CD4-positive, alpha-beta T cell (primary cell): ENCODE data around the gene MCF2L2. TPM values are rescaled to one million over a fixed set of nuclear protein-coding genes. Genes with fewer than 3 reads are reported as not detected.
A peak's percentile ranks its signal among the peaks of the same experiment; 100 is the strongest.

ENCODE experiments used
- ATAC-seq: fragments of 200-7000 bp; cut with Tn5 transposase; one replicate; pipeline ENCODE4 v1.10.0; 2022; ENCODE audit warnings: mild to moderate bottlenecking; ENCODE audit not compliant: poor library complexity
- CTCF ChIA-PET: fragments of 350-600 bp; sonication (Branson Sonifier 250); formaldehyde crosslinking; loops from one replicate; lab custom pipeline; 2021; ENCODE audit warnings: antibody characterized with exemption, inconsistent platforms; lab: Charles Lee
- POLR2A ChIA-PET: fragments of 350-600 bp; sonication (Branson Sonifier 250); formaldehyde crosslinking; loops from one replicate; lab custom pipeline; 2021; ENCODE audit warnings: antibody characterized with exemption, inconsistent platforms; lab: Charles Lee
- DNase-seq, 14 experiments: peaks; one replicate each; pipeline ENCODE4 v3.0.0-alpha.2; 2013 to 2020; ENCODE audit warnings: mixed read lengths in 2 of 14
- H3K27ac ChIP-seq, 2 donors: one replicate each; pipeline versions ENCODE4 v1.5.1 to v1.7.0; 2013; ENCODE audit warnings: low read length in 2 of 2, low read depth in 1 of 2, mild to moderate bottlenecking in 1 of 2
- H3K27me3 ChIP-seq, 2 experiments: 1 replicate in 1 of 2; 2 replicates in 1 of 2; pipeline versions ENCODE4 v1.6.1 to v1.7.0; 2013; ENCODE audit warnings: low read length in 2 of 2, control low read depth in 1 of 2, mild to moderate bottlenecking in 1 of 2, moderate library complexity in 1 of 2; ENCODE audit not compliant: insufficient read depth in 2 of 2, control insufficient read depth in 1 of 2
- H3K36me3 ChIP-seq: one replicate; pipeline ENCODE4 v1.6.1; 2013; ENCODE audit warnings: low read length, control low read depth; ENCODE audit not compliant: insufficient read depth
- H3K4me1 ChIP-seq: one replicate; pipeline ENCODE4 v1.6.1; 2013; ENCODE audit warnings: low read length, control low read depth; ENCODE audit not compliant: insufficient read depth
- H3K4me3 ChIP-seq: one replicate; pipeline ENCODE4 v1.5.1; 2013; ENCODE audit warnings: mild to moderate bottlenecking, low read length, moderate library complexity
- H3K9me3 ChIP-seq, 2 experiments: 1 replicate in 1 of 2; 2 replicates in 1 of 2; pipeline versions ENCODE4 v1.6.1 to v1.7.0; 2013; ENCODE audit warnings: low read length in 2 of 2, mild to moderate bottlenecking in 2 of 2, control low read depth in 1 of 2, moderate library complexity in 1 of 2; ENCODE audit not compliant: control insufficient read depth in 1 of 2, insufficient read depth in 1 of 2
- H3K27ac Mint-ChIP-seq: one replicate; pipeline ENCODE4 v1.8.0; 2020; ENCODE audit warnings: mixed read lengths
- H3K27me3 Mint-ChIP-seq: one replicate; pipeline ENCODE4 v1.8.0; 2021; ENCODE audit warnings: mixed read lengths
- H3K36me3 Mint-ChIP-seq: one replicate; pipeline ENCODE4 v1.8.0; 2021; ENCODE audit warnings: low read depth, mixed read lengths
- H3K4me1 Mint-ChIP-seq: one replicate; pipeline ENCODE4 v1.8.0; 2021; ENCODE audit warnings: low read depth, mixed read lengths
- H3K4me3 Mint-ChIP-seq: one replicate; pipeline ENCODE4 v1.8.0; 2020; ENCODE audit warnings: mild to moderate bottlenecking, mixed read lengths
- H3K9me3 Mint-ChIP-seq: one replicate; pipeline ENCODE4 v1.8.0; 2020; ENCODE audit warnings: mixed read lengths
- CTCF ChIP-seq: fragments of 200-600 bp; IDR thresholded peaks from one replicate; pipeline ENCODE4 v1.8.0; 2022; ENCODE audit warnings: antibody characterized with exemption, mild to moderate bottlenecking
- intact Hi-C, 2 experiments: fragments of 100-400 bp; cut with DNase I in 1 of 2; cut with micrococcal nuclease in 1 of 2; formaldehyde crosslinking; loops; one replicate each; pipeline versions ENCODE4 v1.15.1 to v1.9.0; 2023 to 2025; cut with DNase I, micrococcal nuclease
- total RNA-seq, 174 experiments: library from RNA in 2 of 174; stranded (reverse) in 2 of 174; gene quantifications; one replicate each; pipeline ENCODE4 v1.2.3 and lab custom pipeline; 2021 to 2026

The MCF2L2 gene
- total RNA-seq, 2 experiments from 2014 or later = 3.8 to 4.1 TPM

GRCh38 chr3:183447206-183448001 is 19.0 kb upstream of the MCF2L2 start:
- Histone ChIP-seq H3K4me1 (peaks cover 6% of the 10 kb centered on the region), H3K27ac (no peak overlapping the region), H3K27me3 (no peaks in the 10 kb centered on the region), H3K9me3 (peaks cover 0 to 18% of the 10 kb centered on the region in 2 experiments), H3K36me3 (no peaks in the 10 kb centered on the region), H3K4me3 (peak overlapping the region; percentile 90)
- Mint-ChIP-seq H3K36me3 (peaks cover 8% of the 10 kb centered on the region), H3K27me3 (no peaks in the 10 kb centered on the region), H3K4me1 (peaks cover 19% of the 10 kb centered on the region), H3K9me3 (peaks cover 11% of the 10 kb centered on the region), H3K27ac (peak overlapping the region; percentile 29), H3K4me3 (peak overlapping the region; percentile 89)
- CTCF ChIA-PET = interaction anchor here (1.3 kb wide), 1 partner anchor 19 kb away, joined by 3 read pairs; the partner anchor contains the start of gene MCF2L2
- ATAC-seq (peak; percentile 79), DNase-seq (peak; percentile 32 to 80 (median 50))
- POLR2A ChIA-PET = interaction anchor here (0.6 to 1.0 kb wide), 3 partner anchors 19 to 1923 kb away, joined by 3 to 7 read pairs (median 6); partner anchors contain the start of genes KLHL24 and MCF2L2
- intact Hi-C loops = no loop called here
- TF ChIP-seq CTCF = no peak

GRCh38 chr3:183446838-183447205 is 18.4 kb upstream of the MCF2L2 start:
- ATAC-seq (no peak), DNase-seq (no peak)
- H3K27me3 Mint-ChIP-seq = no peaks in the 10 kb centered on the region
- intact Hi-C loops = no loop called here
- H3K9me3 Mint-ChIP-seq = peaks cover 11% of the 10 kb centered on the region
- H3K27ac Mint-ChIP-seq = no peak overlapping the region
- H3K27ac ChIP-seq = no peak overlapping the region
- POLR2A ChIA-PET = no interaction called here
- peaks cover 19% of the 10 kb centered on the region for H3K4me1 Mint-ChIP-seq
- H3K4me1 ChIP-seq = peaks cover 6% of the 10 kb centered on the region
- H3K4me3 Mint-ChIP-seq = peak overlapping the region; percentile 89
- H3K27me3 ChIP-seq = no peaks in the 10 kb centered on the region
- CTCF ChIA-PET = interaction anchor here (1.3 kb wide), 1 partner anchor 19 kb away, joined by 3 read pairs; the partner anchor contains the start of gene MCF2L2
- H3K36me3 Mint-ChIP-seq = peaks cover 8% of the 10 kb centered on the region
- no peaks in the 10 kb centered on the region for H3K36me3 ChIP-seq
- peaks cover 0 to 18% of the 10 kb centered on the region in 2 experiments for H3K9me3 ChIP-seq
- H3K4me3 ChIP-seq = peak overlapping the region; percentile 90
- TF ChIP-seq CTCF = no peak

GRCh38 chr3:183444748-183445147 is 16.3 kb upstream of the MCF2L2 start:
- no peak overlapping the region for H3K27ac ChIP-seq
- TF ChIP-seq CTCF = no peak
- Mint-ChIP-seq H3K4me3 (no peak overlapping the region), H3K9me3 (peaks cover 14% of the 10 kb centered on the region), H3K4me1 (peaks cover 19% of the 10 kb centered on the region), H3K27ac (no peak overlapping the region), H3K27me3 (no peaks in the 10 kb centered on the region), H3K36me3 (peaks cover 8% of the 10 kb centered on the region)
- intact Hi-C loops = no loop called here
- H3K27me3 ChIP-seq = no peaks in the 10 kb centered on the region
- DNase-seq (no peak), ATAC-seq (no peak)
- peaks cover 6% of the 10 kb centered on the region for H3K4me1 ChIP-seq
- H3K9me3 ChIP-seq = peaks cover 0 to 18% of the 10 kb centered on the region in 2 experiments
- CTCF ChIA-PET = interaction anchor here (1.7 kb wide), 1 partner anchor 63 kb away, joined by 4 read pairs; no protein-coding TSS in a partner anchor
- POLR2A ChIA-PET = no interaction called here
- no peaks in the 10 kb centered on the region for H3K36me3 ChIP-seq
- no peak overlapping the region for H3K4me3 ChIP-seq
